ENCODE results near the gene IGF2BP1. TPM values are rescaled to one million over a fixed set of nuclear protein-coding genes. Genes with fewer than 3 reads are reported as not detected.

Gene IGF2BP1
- total RNA-seq, 1 experiment from 2014 or later: 1.3 TPM

- POLR2A ChIA-PET (ENCODE audit: unreplicated experiment): interaction anchor here (0.7 kb wide), 1 partner anchor 191 kb away, joined by 4 read pairs; no protein-coding TSS in a partner anchor
- no peaks in the 10 kb centered on the region for H3K36me3 ChIP-seq (ENCODE audit: low read depth, low read length)
- CTCF ChIA-PET: interaction anchor here (0.6 kb wide), 1 partner anchor 40 kb away, joined by 3 read pairs; no protein-coding TSS in a partner anchor
- ATAC-seq (no peak), DNase-seq (no peak)
- TF ChIP-seq EZH2phosphoT487 (IDR thresholded peaks at IDR 0.05; ENCODE audit: borderline replicate concordance, low read length) (no peak), EZH2 (IDR thresholded peaks at IDR 0.05; ENCODE audit: low read length, unreplicated experiment) (no peak), CTCF (conservative IDR thresholded peaks at IDR 0.05; ENCODE audit: low read depth, low read length) (no peak)
- no peaks in the 10 kb centered on the region for H3F3A ChIP-seq (ENCODE audit: low read length, unreplicated experiment)
- H3K9me2 ChIP-seq (replicated peaks; ENCODE audit: low read length): no peaks in the 10 kb centered on the region
- no TSS peak for BruUV-seq (replicated peaks)
- H3K9ac ChIP-seq (ENCODE audit: low read length): no peak overlapping the region
- no peak overlapping the region for H3K4me3 ChIP-seq (ENCODE audit: low read length)
- intact Hi-C loops (cut with micrococcal nuclease): no loop called here
- no peak overlapping the region for H2AFZ ChIP-seq (ENCODE audit: low read length)
- no peak overlapping the region for H3K27ac ChIP-seq (ENCODE audit: low read length)
- no peaks in the 10 kb centered on the region for H3K79me2 ChIP-seq (ENCODE audit: low read length)
- H4K20me1 ChIP-seq (ENCODE audit: low read length): no peaks in the 10 kb centered on the region
- no peaks in the 10 kb centered on the region for H3K4me1 ChIP-seq (ENCODE audit: insufficient read depth, low read length)
- H3K4me2 ChIP-seq (ENCODE audit: low read length): no peak overlapping the region
- H3K9me3 ChIP-seq (ENCODE audit: low read length): no peaks in the 10 kb centered on the region
- H3K27me3 ChIP-seq (ENCODE audit: low read length): peaks cover 89% of the 10 kb centered on the region
These were observed 4.7 kb upstream of the IGF2BP1 start for GRCh38 chr17:48992444-48992843.

DNA sequence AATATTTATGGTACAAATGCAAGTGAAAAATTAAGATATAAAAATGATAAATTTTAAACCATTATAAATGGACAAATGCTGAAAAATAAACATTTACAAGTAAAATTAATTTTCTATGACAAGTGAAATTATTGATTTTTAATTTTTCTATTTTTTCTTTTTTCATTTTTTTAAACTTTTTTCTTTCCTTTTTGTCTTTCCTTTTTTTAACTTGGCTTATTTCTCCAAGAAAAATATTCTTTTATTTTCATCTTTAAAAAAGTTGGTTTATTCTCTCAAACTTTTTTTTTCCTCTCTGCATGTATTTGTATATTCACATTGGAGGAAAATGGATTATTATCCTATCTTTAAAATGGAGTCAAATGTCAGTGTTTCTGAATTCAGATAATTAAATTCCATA is 3.9 kb upstream of the IGF2BP1 start:
- CTCF ChIA-PET: no interaction called here
- Histone ChIP-seq H3K9me2 (replicated peaks; ENCODE audit: low read length) (no peaks in the 10 kb centered on the region), H3K4me1 (ENCODE audit: insufficient read depth, low read length) (no peaks in the 10 kb centered on the region), H3K27me3 (ENCODE audit: low read length) (peaks cover 90% of the 10 kb centered on the region), H3K9me3 (ENCODE audit: low read length) (no peaks in the 10 kb centered on the region), H3K27ac (ENCODE audit: low read length) (no peak overlapping the region), H3K36me3 (ENCODE audit: low read depth, low read length) (no peaks in the 10 kb centered on the region), H3F3A (ENCODE audit: low read length, unreplicated experiment) (no peaks in the 10 kb centered on the region), H3K79me2 (ENCODE audit: low read length) (no peaks in the 10 kb centered on the region), H2AFZ (ENCODE audit: low read length) (no peak overlapping the region), H3K4me2 (ENCODE audit: low read length) (no peak overlapping the region), H3K4me3 (ENCODE audit: low read length) (no peak overlapping the region), H3K9ac (ENCODE audit: low read length) (no peak overlapping the region), H4K20me1 (ENCODE audit: low read length) (no peaks in the 10 kb centered on the region)
- BruUV-seq (replicated peaks): no TSS peak
- POLR2A ChIA-PET (ENCODE audit: unreplicated experiment): interaction anchor here (0.7 kb wide), 1 partner anchor 190 kb away, joined by 4 read pairs; no protein-coding TSS in a partner anchor
- no peak for TF ChIP-seq CTCF (conservative IDR thresholded peaks at IDR 0.05; ENCODE audit: low read depth, low read length)
- TF ChIP-seq EZH2phosphoT487 (IDR thresholded peaks at IDR 0.05; ENCODE audit: borderline replicate concordance, low read length): no peak
- TF ChIP-seq EZH2 (IDR thresholded peaks at IDR 0.05; ENCODE audit: low read length, unreplicated experiment): no peak
- no peak for DNase-seq
- no peak for ATAC-seq
- intact Hi-C loops (cut with micrococcal nuclease): no loop called here

DNA sequence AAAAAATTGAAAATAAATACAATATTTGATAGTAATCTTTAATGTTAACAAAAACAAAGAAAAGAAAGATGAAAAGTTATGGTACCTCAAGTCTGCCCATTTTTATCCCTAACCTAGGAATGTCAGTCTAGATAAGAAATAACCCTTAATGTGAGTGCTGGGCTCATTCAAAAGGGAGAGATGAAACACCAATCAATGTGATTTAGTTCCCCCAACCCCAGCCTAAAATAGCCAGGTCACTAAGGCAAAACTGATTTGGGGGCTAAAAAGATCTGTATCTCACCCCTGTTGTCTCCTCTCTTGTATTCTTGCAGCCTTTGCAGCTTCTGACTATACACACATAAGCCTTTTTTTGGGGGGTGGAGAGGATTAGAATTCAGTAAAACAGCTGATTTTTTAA is 3.2 kb upstream of the IGF2BP1 start:
- no peak overlapping the region for H3K9ac ChIP-seq (ENCODE audit: low read length)
- peaks cover 90% of the 10 kb centered on the region for H3K27me3 ChIP-seq (ENCODE audit: low read length)
- no peak overlapping the region for H3K27ac ChIP-seq (ENCODE audit: low read length)
- no peak overlapping the region for H2AFZ ChIP-seq (ENCODE audit: low read length)
- TF ChIP-seq CTCF (conservative IDR thresholded peaks at IDR 0.05; ENCODE audit: low read depth, low read length) (no peak), EZH2phosphoT487 (IDR thresholded peaks at IDR 0.05; ENCODE audit: borderline replicate concordance, low read length) (no peak), EZH2 (IDR thresholded peaks at IDR 0.05; ENCODE audit: low read length, unreplicated experiment) (no peak)
- H3F3A ChIP-seq (ENCODE audit: low read length, unreplicated experiment): no peaks in the 10 kb centered on the region
- ATAC-seq (no peak), DNase-seq (no peak)
- no peak overlapping the region for H3K4me3 ChIP-seq (ENCODE audit: low read length)
- H3K4me1 ChIP-seq (ENCODE audit: insufficient read depth, low read length): no peaks in the 10 kb centered on the region
- intact Hi-C loops (cut with micrococcal nuclease): no loop called here
- POLR2A ChIA-PET (ENCODE audit: unreplicated experiment): no interaction called here
- no peaks in the 10 kb centered on the region for H3K79me2 ChIP-seq (ENCODE audit: low read length)
- H3K4me2 ChIP-seq (ENCODE audit: low read length): no peak overlapping the region
- H3K9me3 ChIP-seq (ENCODE audit: low read length): no peaks in the 10 kb centered on the region
- BruUV-seq (replicated peaks): no TSS peak
- H4K20me1 ChIP-seq (ENCODE audit: low read length): no peaks in the 10 kb centered on the region
- no peaks in the 10 kb centered on the region for H3K9me2 ChIP-seq (replicated peaks; ENCODE audit: low read length)
- CTCF ChIA-PET: no interaction called here
- no peaks in the 10 kb centered on the region for H3K36me3 ChIP-seq (ENCODE audit: low read depth, low read length)
